Measurements from ENCODE around the gene MICAL3.

DNA sequence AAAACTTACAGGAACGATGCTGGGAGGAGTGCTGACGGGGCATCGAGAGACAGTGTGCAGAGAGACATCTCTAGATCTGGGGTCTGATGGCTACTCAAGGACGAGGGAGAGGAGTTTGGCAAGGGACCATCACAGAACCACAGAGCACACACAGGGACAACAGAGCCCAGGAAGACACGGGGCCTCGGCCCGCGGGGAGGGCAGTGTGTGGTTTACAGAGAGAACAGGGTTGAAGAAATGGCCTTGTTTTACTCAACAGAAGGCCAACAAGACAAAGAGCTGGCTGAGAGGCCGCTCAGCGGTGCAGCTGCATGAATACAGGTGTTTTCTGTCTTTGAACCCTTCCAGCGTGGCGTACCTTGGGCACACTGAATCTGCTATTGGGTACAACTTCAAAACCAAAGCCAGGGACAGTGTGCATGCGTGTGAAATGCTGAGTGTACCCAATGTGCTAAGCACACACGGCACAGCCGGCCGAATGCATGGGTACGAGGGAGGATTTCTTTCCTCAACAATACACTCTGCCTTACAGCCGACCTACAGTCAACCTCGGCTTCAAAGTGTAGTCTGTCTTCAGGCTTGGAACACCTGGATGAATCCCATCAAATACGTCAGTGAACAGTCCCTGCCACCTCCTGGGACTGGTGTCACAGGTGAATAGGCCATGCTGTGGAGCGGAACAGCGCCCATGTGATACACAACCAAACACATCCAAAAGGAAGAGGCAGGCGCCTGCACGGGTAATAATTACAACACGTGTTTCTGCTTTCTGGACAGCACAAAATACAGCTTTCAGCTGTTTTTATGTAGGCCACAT, 229.4 kb downstream of the MICAL3 start:
- TF ChIP-seq SP1 (IDR thresholded peaks at IDR 0.05) (no peak), TARDBP (IDR thresholded peaks at IDR 0.05) (no peak)
